Retina (tissue), 1 donor: Measurements from ENCODE around the gene NEK6.

Experiments used
- DNase-seq: peaks from one replicate; pipeline ENCODE4 v3.0.0-alpha.2; 2016

NEK6 gene

GRCh38 chr9:124326378-124326777 lies 68.6 kb downstream of the NEK6 start:
- no peak for DNase-seq

GRCh38 chr9:124327491-124327890 lies 69.7 kb downstream of the NEK6 start:
- DNase-seq, result no peak

- DNase-seq, result no peak
These were observed 70.5 kb downstream of the NEK6 start for GRCh38 chr9:124328285-124328684.

- peak; percentile 64 for DNase-seq
These were observed 71.5 kb downstream of the NEK6 start for GRCh38 chr9:124329206-124329792.

GRCh38 chr9:124330011-124330697 lies 72.4 kb downstream of the NEK6 start:
- DNase-seq, result peak; percentile 52

- DNase-seq, result no peak
These were observed 73.8 kb downstream of the NEK6 start for GRCh38 chr9:124331580-124331979.

- DNase-seq, result peak; percentile 53
These were observed 74.8 kb downstream of the NEK6 start for GRCh38 chr9:124332361-124333202.

- no peak for DNase-seq
These were observed 75.4 kb downstream of the NEK6 start for GRCh38 chr9:124333203-124333579.

- no peak for DNase-seq
These were observed 77.0 kb downstream of the NEK6 start for GRCh38 chr9:124334568-124335319.

GRCh38 chr9:124335320-124335707 lies 77.6 kb downstream of the NEK6 start:
- no peak for DNase-seq

- DNase-seq, result no peak
These were observed 79.8 kb downstream of the NEK6 start for GRCh38 chr9:124337562-124337961.

GRCh38 chr9:124339603-124340146 lies 81.9 kb downstream of the NEK6 start:
- no peak for DNase-seq

GRCh38 chr9:124340219-124341069 lies 82.7 kb downstream of the NEK6 start:
- DNase-seq, result no peak

GRCh38 chr9:124341455-124342170 lies 83.9 kb downstream of the NEK6 start:
- no peak for DNase-seq

- no peak for DNase-seq
These were observed 84.6 kb downstream of the NEK6 start for GRCh38 chr9:124342402-124342775.

- DNase-seq, result no peak
These were observed 85.2 kb downstream of the NEK6 start for GRCh38 chr9:124342776-124343485.

GRCh38 chr9:124343533-124344290 lies 86.0 kb downstream of the NEK6 start:
- DNase-seq, result peak; percentile 61

- peak; percentile 55 for DNase-seq
These were observed 86.7 kb downstream of the NEK6 start for GRCh38 chr9:124344291-124345050.

- peak; percentile 67 for DNase-seq
These were observed 87.3 kb downstream of the NEK6 start for GRCh38 chr9:124345063-124345462.
